HUES6 (cell line): ENCODE data around the gene CCL2.

ENCODE experiments used
- H3K27ac ChIP-seq: 2 replicates; pipeline ENCODE4 v1.7.0; 2013; ENCODE audit warnings: low read depth, mild to moderate bottlenecking, low read length, inconsistent platforms
- H3K27me3 ChIP-seq: 2 replicates; pipeline ENCODE4 v1.6.1; 2013; ENCODE audit warnings: low read length; ENCODE audit not compliant: control insufficient read depth, insufficient read depth
- H3K36me3 ChIP-seq: 2 replicates; pipeline ENCODE4 v1.6.1; 2013; ENCODE audit warnings: low read length; ENCODE audit not compliant: control insufficient read depth, insufficient read depth
- H3K4me1 ChIP-seq: 2 replicates; pipeline ENCODE4 v1.6.1; 2013; ENCODE audit warnings: low read length; ENCODE audit not compliant: control insufficient read depth, insufficient read depth
- H3K4me3 ChIP-seq: 2 replicates; pipeline ENCODE4 v1.5.1; 2013; ENCODE audit warnings: low read depth, low read length
- H3K9ac ChIP-seq: one replicate; pipeline ENCODE4 v1.6.1; 2013; ENCODE audit warnings: mild to moderate bottlenecking, low read length
- H3K9me3 ChIP-seq: 2 replicates; pipeline ENCODE4 v1.6.1; 2013; ENCODE audit warnings: low read depth, low read length; ENCODE audit not compliant: control insufficient read depth, insufficient read depth

The CCL2 gene

GRCh38 chr17:34299956-34300577 is 45.0 kb downstream of the CCL2 start:
- Histone ChIP-seq H3K27me3 (peaks cover 5% of the 10 kb centered on the region), H3K4me3 (no peak overlapping the region; the same call in 1 of the 2 replicates), H3K9ac (no peak overlapping the region), H3K36me3 (no peaks in the 10 kb centered on the region), H3K4me1 (peaks cover 9% of the 10 kb centered on the region; the same call in 1 of the 2 replicates), H3K27ac (no peak overlapping the region), H3K9me3 (no peaks in the 10 kb centered on the region)

GRCh38 chr17:34300652-34301370 is 45.7 kb downstream of the CCL2 start:
- Histone ChIP-seq H3K27ac (no peak overlapping the region), H3K4me1 (peaks cover 9% of the 10 kb centered on the region; the same call in 1 of the 2 replicates)

GRCh38 chr17:34301986-34302385 is 46.9 kb downstream of the CCL2 start:
- H3K9ac ChIP-seq = no peak overlapping the region
- H3K36me3 ChIP-seq = no peaks in the 10 kb centered on the region
- no peaks in the 10 kb centered on the region for H3K9me3 ChIP-seq
- no peak overlapping the region for H3K4me3 ChIP-seq
- no peak overlapping the region for H3K27ac ChIP-seq
- peaks cover 9% of the 10 kb centered on the region; the same call in 1 of the 2 replicates for H3K4me1 ChIP-seq
- peaks cover 5% of the 10 kb centered on the region for H3K27me3 ChIP-seq

More at GRCh38 chr17:34300652-34301370, 45.7 kb downstream of the CCL2 start:
- Histone ChIP-seq H3K36me3 (no peaks in the 10 kb centered on the region), H3K4me3 (no peak overlapping the region), H3K9me3 (no peaks in the 10 kb centered on the region), H3K27me3 (peaks cover 5% of the 10 kb centered on the region), H3K9ac (no peak overlapping the region)

GRCh38 chr17:34302636-34303035 is 47.6 kb downstream of the CCL2 start:
- no peaks in the 10 kb centered on the region for H3K36me3 ChIP-seq
- no peak overlapping the region for H3K27ac ChIP-seq
- H3K9me3 ChIP-seq = no peaks in the 10 kb centered on the region
- H3K4me3 ChIP-seq = no peak overlapping the region
- no peak overlapping the region for H3K9ac ChIP-seq
- H3K4me1 ChIP-seq = peaks cover 9% of the 10 kb centered on the region; the same call in 1 of the 2 replicates
- peaks cover 5% of the 10 kb centered on the region for H3K27me3 ChIP-seq

GRCh38 chr17:34303606-34304005 is 48.5 kb downstream of the CCL2 start:
- Histone ChIP-seq H3K4me3 (no peak overlapping the region), H3K27me3 (peaks cover 2% of the 10 kb centered on the region), H3K36me3 (no peaks in the 10 kb centered on the region), H3K9me3 (no peaks in the 10 kb centered on the region), H3K9ac (no peak overlapping the region), H3K4me1 (peaks cover 6% of the 10 kb centered on the region; the same call in 1 of the 2 replicates), H3K27ac (no peak overlapping the region)

GRCh38 chr17:34305061-34305460 is 50.0 kb downstream of the CCL2 start:
- no peak overlapping the region for H3K27ac ChIP-seq
- no peak overlapping the region for H3K9ac ChIP-seq
- peaks cover 4% of the 10 kb centered on the region; the same call in 1 of the 2 replicates for H3K4me1 ChIP-seq
- no peak overlapping the region for H3K4me3 ChIP-seq
- H3K36me3 ChIP-seq = no peaks in the 10 kb centered on the region
- no peaks in the 10 kb centered on the region for H3K9me3 ChIP-seq
- H3K27me3 ChIP-seq = no peaks in the 10 kb centered on the region

GRCh38 chr17:34305606-34306005 is 50.5 kb downstream of the CCL2 start:
- Histone ChIP-seq H3K4me1 (no peaks in the 10 kb centered on the region), H3K4me3 (no peak overlapping the region), H3K27me3 (no peaks in the 10 kb centered on the region), H3K9me3 (no peaks in the 10 kb centered on the region), H3K36me3 (no peaks in the 10 kb centered on the region), H3K9ac (no peak overlapping the region), H3K27ac (no peak overlapping the region)

GRCh38 chr17:34306466-34306865 is 51.4 kb downstream of the CCL2 start:
- H3K9me3 ChIP-seq = no peaks in the 10 kb centered on the region
- H3K36me3 ChIP-seq = no peaks in the 10 kb centered on the region
- H3K4me3 ChIP-seq = no peak overlapping the region
- no peak overlapping the region for H3K9ac ChIP-seq
- H3K4me1 ChIP-seq = no peaks in the 10 kb centered on the region
- H3K27ac ChIP-seq = no peak overlapping the region
- no peaks in the 10 kb centered on the region for H3K27me3 ChIP-seq
